HCT116 (cell line): ENCODE results near the gene MATCAP1. TPM values are rescaled to one million over a fixed set of nuclear protein-coding genes. Genes with fewer than 3 reads are reported as not detected.

Source experiments
- ATAC-seq: fragments of 200-7000 bp; cut with Tn5 transposase; 2 replicates; pipeline ENCODE4 v1.9.1; 2020; ENCODE audit warnings: mild to moderate bottlenecking, moderate library complexity
- BruUV-seq: library from RNA; stranded (reverse); fragments of 400-500 nt; replicated peaks from 2 replicates; lab custom pipeline; 2021; lab: Mats Ljungman, UMichigan
- CTCF ChIA-PET: fragments of 300-600 bp; sonication (Branson Sonifier 250); formaldehyde crosslinking; loops from one replicate; lab custom pipeline; 2021; ENCODE audit warnings: antibody characterized with exemption; lab: Charles Lee
- POLR2A ChIA-PET: fragments of 300-600, 350-600 bp; sonication (Branson Sonifier 250); formaldehyde crosslinking; loops from one replicate; lab custom pipeline; 2021; ENCODE audit warnings: antibody characterized with exemption; lab: Charles Lee
- RAD21 ChIA-PET, 2 experiments: fragments of 300-600 bp; sonication (Branson Sonifier 250); formaldehyde crosslinking; loops; one replicate each; lab custom pipeline; 2023; ENCODE audit warnings: low total read pairs in 2 of 2; ENCODE audit not compliant: uncharacterized antibody in 2 of 2, unreplicated experiment in 2 of 2, low non-redundant PET in 1 of 2; lab: Charles Lee
- DNase-seq: peaks from one replicate; pipeline ENCODE4 v3.0.0-alpha.2; 2010; ENCODE audit warnings: low read depth, low spot score
- H2AFZ ChIP-seq: fragments of 200-600 bp; shearing (Covaris generic), sonication (generic); 2 replicates; pipeline ENCODE4 v1.6.1; 2017; ENCODE audit warnings: low read depth, mixed run types, mixed read lengths, antibody characterized with exemption, low read length; ENCODE audit not compliant: poor library complexity, severe bottlenecking
- H3K27ac ChIP-seq: 2 replicates; pipeline ENCODE4 v1.5.1; 2012; ENCODE audit warnings: low read depth, low read length
- H3K27me3 ChIP-seq: fragments of 200-600 bp; sonication (generic); 2 replicates; pipeline ENCODE4 v1.6.1; 2016; ENCODE audit warnings: mixed run types, low read length, mixed read lengths; ENCODE audit not compliant: insufficient read depth
- H3K36me3 ChIP-seq, 2 experiments: fragments of 200-500 bp in 1 of 2; fragments of 200-600 bp in 1 of 2; sonication (Bioruptor generic) in 1 of 2; sonication (generic) in 1 of 2; 2 replicates each; pipeline versions ENCODE4 v1.5.1 to v1.6.1; 2014 to 2016; ENCODE audit warnings: low read length in 2 of 2, inconsistent platforms in 1 of 2, mixed read lengths in 1 of 2, mixed run types in 1 of 2; ENCODE audit not compliant: insufficient read depth in 2 of 2, control insufficient read depth in 1 of 2
- H3K4me1 ChIP-seq, 2 experiments: fragments of 200-600 bp in 1 of 2; sonication (generic) in 1 of 2; 2 replicates each; pipeline versions ENCODE4 v1.5.1 to v1.6.1; 2012 to 2017; ENCODE audit warnings: low read length in 2 of 2, inconsistent platforms in 1 of 2, mild to moderate bottlenecking in 1 of 2, mixed read lengths in 1 of 2, mixed run types in 1 of 2, moderate library complexity in 1 of 2; ENCODE audit not compliant: insufficient read depth in 2 of 2, control insufficient read depth in 1 of 2
- H3K4me2 ChIP-seq: fragments of 200-600 bp; sonication (generic); 2 replicates; pipeline ENCODE4 v1.6.1; 2017; ENCODE audit warnings: mixed run types, low read length, mixed read lengths
- H3K4me3 ChIP-seq, 2 experiments: fragments of 200-600 bp in 1 of 2; sonication (generic) in 1 of 2; replicated peaks in 1 of 2; 2 replicates each; pipeline ENCODE4 v1.5.1; 2011 to 2016; ENCODE audit warnings: low read length in 2 of 2, control low read depth in 1 of 2, low read depth in 1 of 2, mild to moderate bottlenecking in 1 of 2, mixed read lengths in 1 of 2, mixed run types in 1 of 2
- H3K79me2 ChIP-seq: fragments of 200-600 bp; sonication (generic); 2 replicates; pipeline ENCODE4 v1.6.1; 2017; ENCODE audit warnings: mild to moderate bottlenecking, mixed run types, low read length, moderate library complexity, mixed read lengths; ENCODE audit not compliant: insufficient read depth
- H3K9ac ChIP-seq: fragments of 200-600 bp; sonication (generic); 2 replicates; pipeline ENCODE4 v1.6.1; 2016; ENCODE audit warnings: low read length, mixed read lengths
- H3K9me2 ChIP-seq: fragments of 200-600 bp; sonication (generic), shearing (Covaris generic); 2 replicates; pipeline ENCODE4 v1.6.1; 2017; ENCODE audit warnings: mixed run types, mild to moderate bottlenecking, moderate library complexity; ENCODE audit not compliant: insufficient read depth
- H3K9me3 ChIP-seq, 2 experiments: fragments of 200-500 bp in 1 of 2; fragments of 200-600 bp in 1 of 2; sonication (Bioruptor generic) in 1 of 2; sonication (generic) in 1 of 2; 2 replicates each; pipeline ENCODE4 v1.6.1; 2014 to 2017; ENCODE audit warnings: low read length in 2 of 2, mixed read lengths in 2 of 2, inconsistent platforms in 1 of 2, low read depth in 1 of 2, mild to moderate bottlenecking in 1 of 2, mixed run types in 1 of 2, moderate library complexity in 1 of 2; ENCODE audit not compliant: control insufficient read depth in 1 of 2, insufficient read depth in 1 of 2
- H4K20me1 ChIP-seq: fragments of 200-600 bp; sonication (generic), shearing (Covaris generic); 2 replicates; pipeline ENCODE4 v1.6.1; 2017; ENCODE audit warnings: mixed run types, mild to moderate bottlenecking, moderate library complexity; ENCODE audit not compliant: insufficient read depth
- CBX3 ChIP-seq: IDR thresholded peaks from 2 replicates; pipeline ENCODE4 v1.6.1; 2012; ENCODE audit warnings: low read depth
- CEBPB ChIP-seq: IDR thresholded peaks from 2 replicates; pipeline ENCODE4 v1.6.1; 2012; ENCODE audit warnings: low read depth
- EGR1 ChIP-seq: IDR thresholded peaks from 2 replicates; pipeline ENCODE4 v1.6.1; 2012; ENCODE audit warnings: low read depth
- FOSL1 ChIP-seq: IDR thresholded peaks from 2 replicates; pipeline ENCODE4 v1.6.1; 2012; ENCODE audit warnings: low read depth
- POLR2A ChIP-seq: IDR thresholded peaks from 2 replicates; pipeline ENCODE4 v1.7.0; 2011; ENCODE audit warnings: borderline replicate concordance; ENCODE audit not compliant: insufficient read depth, insufficient read length; ENCODE audit errors: extremely low read depth
- POLR2AphosphoS5 ChIP-seq: IDR thresholded peaks from 2 replicates; pipeline ENCODE4 v1.6.1; 2011; ENCODE audit warnings: mild to moderate bottlenecking, low read depth, low read length, moderate library complexity
- RAD21 ChIP-seq: IDR thresholded peaks from 2 replicates; pipeline ENCODE4 v1.6.1; 2012; ENCODE audit warnings: low read depth, mild to moderate bottlenecking
- SIN3A ChIP-seq: IDR thresholded peaks from 2 replicates; pipeline ENCODE4 v1.6.1; 2012; ENCODE audit warnings: low read depth
- SP1 ChIP-seq: IDR thresholded peaks from 2 replicates; pipeline ENCODE4 v1.6.1; 2012; ENCODE audit warnings: low read depth
- SRF ChIP-seq: IDR thresholded peaks from 2 replicates; pipeline ENCODE4 v1.6.1; 2012; ENCODE audit warnings: low read depth
- intact Hi-C: fragments of 100-400 bp; cut with micrococcal nuclease; formaldehyde crosslinking; loops from 2 replicates; pipeline ENCODE4 v1.10.0; 2022
- total RNA-seq: library from RNA; stranded (reverse); gene quantifications from one replicate; pipeline ENCODE4 v1.2.1, GENCODE V29; 2021; ENCODE audit not compliant: unreplicated experiment
- TF ChIP-seq, protein P1 (sequence below), 3 experiments: fragments of 200-600 bp in 1 of 3; sonication (generic) in 1 of 3; IDR thresholded peaks in 2 of 3; conservative IDR thresholded peaks in 1 of 3; 2 replicates each; pipeline ENCODE4 v1.5.1; 2012 to 2017; ENCODE audit warnings: low read depth in 2 of 3, low read length in 2 of 3, antibody characterized with exemption in 1 of 3, borderline replicate concordance in 1 of 3, control low read depth in 1 of 3, mild to moderate bottlenecking in 1 of 3, mixed read lengths in 1 of 3, mixed run types in 1 of 3, moderate library complexity in 1 of 3; ENCODE audit not compliant: insufficient read depth in 1 of 3
- TF ChIP-seq, protein P2 (sequence below): IDR thresholded peaks from 2 replicates; pipeline ENCODE4 v1.6.1; 2012

MATCAP1 gene
- total RNA-seq, 1 experiment from 2014 or later = 38.7 TPM

DNA sequence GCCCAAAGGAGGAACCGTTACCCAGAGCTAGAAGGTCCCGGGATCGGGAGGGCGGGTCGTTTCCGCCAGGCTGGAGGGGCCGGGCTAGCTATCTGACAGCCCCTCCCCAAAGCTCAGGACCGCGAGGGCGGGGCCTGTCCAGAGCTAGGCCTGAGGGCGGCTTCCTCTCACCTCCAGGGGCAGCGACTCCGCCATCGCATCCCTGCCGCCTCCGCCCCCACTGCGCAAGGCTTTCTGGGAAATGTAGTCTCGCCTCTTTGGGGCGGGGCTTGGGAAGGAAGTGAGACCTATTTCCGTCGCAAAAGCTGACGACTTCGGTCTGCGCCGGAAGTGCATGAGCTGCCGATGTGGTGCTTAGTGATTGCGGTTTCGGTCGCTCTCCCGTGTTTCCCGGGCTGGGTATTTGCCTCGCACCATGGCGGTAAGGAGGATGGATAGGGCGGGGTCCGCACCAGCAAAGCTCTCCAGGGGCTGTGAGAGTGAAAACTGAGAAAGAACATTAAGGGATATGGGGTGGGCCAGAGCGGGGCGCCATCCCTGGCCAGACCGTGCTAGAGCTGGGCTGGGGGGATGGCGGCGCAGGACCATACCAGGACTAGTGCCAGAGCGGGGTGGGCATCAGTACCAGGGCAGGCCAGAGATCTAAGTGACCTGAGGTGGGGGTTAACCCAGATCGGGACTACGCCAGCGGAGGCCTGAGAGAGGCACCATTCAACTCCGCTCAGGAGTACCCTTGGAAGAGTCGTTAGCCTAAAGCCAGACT, 43.2 kb upstream of the MATCAP1 start, which contains the start of gene TMEM208 (continued):
- TF ChIP-seq, protein P1, sequence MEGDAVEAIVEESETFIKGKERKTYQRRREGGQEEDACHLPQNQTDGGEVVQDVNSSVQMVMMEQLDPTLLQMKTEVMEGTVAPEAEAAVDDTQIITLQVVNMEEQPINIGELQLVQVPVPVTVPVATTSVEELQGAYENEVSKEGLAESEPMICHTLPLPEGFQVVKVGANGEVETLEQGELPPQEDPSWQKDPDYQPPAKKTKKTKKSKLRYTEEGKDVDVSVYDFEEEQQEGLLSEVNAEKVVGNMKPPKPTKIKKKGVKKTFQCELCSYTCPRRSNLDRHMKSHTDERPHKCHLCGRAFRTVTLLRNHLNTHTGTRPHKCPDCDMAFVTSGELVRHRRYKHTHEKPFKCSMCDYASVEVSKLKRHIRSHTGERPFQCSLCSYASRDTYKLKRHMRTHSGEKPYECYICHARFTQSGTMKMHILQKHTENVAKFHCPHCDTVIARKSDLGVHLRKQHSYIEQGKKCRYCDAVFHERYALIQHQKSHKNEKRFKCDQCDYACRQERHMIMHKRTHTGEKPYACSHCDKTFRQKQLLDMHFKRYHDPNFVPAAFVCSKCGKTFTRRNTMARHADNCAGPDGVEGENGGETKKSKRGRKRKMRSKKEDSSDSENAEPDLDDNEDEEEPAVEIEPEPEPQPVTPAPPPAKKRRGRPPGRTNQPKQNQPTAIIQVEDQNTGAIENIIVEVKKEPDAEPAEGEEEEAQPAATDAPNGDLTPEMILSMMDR (IDR thresholded peaks at IDR 0.05 in 2 of 3, conservative IDR thresholded peaks at IDR 0.05 in 1 of 3; ENCODE audit: borderline replicate concordance in 1 of 3, insufficient read depth in 1 of 3, low read depth in 2 of 3, low read length in 2 of 3) = peak in 2 of 3 experiments; percentile 5 to 46; a peak in 2 of 6 replicates
- TF ChIP-seq FOSL1 = no peak

DNA sequence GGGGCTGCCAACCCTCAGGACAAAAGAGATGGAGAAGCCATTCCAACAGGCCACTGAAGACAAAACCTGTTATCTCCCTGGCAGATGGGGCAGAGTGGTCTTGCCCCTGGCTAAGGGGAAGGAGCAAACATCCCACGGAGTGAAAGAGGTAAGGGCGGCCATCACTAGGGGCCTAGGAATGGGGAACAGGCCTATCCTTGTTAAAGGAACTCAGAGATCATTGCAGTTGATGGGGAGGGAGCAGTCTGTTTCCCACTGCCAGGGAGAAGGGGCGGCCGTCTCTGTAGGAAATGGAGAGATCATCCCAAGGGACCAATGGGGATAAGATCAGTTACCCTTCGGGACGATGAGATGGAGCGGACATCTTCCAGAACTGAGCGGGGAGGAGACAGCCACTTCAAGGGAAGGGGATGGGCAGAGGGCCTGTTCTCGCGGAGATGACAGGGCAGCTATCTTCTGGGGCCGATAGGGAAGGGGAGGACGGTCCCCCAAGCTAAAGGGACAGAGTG, 42.6 kb upstream of the MATCAP1 start:
- POLR2A ChIA-PET = interaction anchor here (0.9 to 1.6 kb wide), 6 partner anchors 9 to 41 kb away, joined by 3 to 13 read pairs (median 3); partner anchors contain the start of gene FHOD1
- Histone ChIP-seq H3K9me3 (no peaks in the 10 kb centered on the region), H3K79me2 (peaks cover 18% of the 10 kb centered on the region), H3K27ac (no peak overlapping the region), H3K4me3 (peak overlapping the region; percentile 80 to 88), H3K36me3 (peaks cover 12 to 29% of the 10 kb centered on the region in 2 experiments; a peak in 3 of 4 replicates), H3K27me3 (no peaks in the 10 kb centered on the region), H4K20me1 (no peaks in the 10 kb centered on the region), H3K4me1 (peaks cover 6 to 18% of the 10 kb centered on the region in 2 experiments; a peak in 3 of 4 replicates), H3K4me2 (peak overlapping the region; percentile 88), H2AFZ (no peak overlapping the region), H3K9me2 (no peaks in the 10 kb centered on the region), H3K9ac (peak overlapping the region; percentile 80)
- intact Hi-C loops = no loop called here
- CTCF ChIA-PET = interaction anchor here (0.7 to 2.5 kb wide), 7 partner anchors 10 to 265 kb away, joined by 3 to 10 read pairs (median 4); partner anchors contain the start of genes ATP6V0D1, CES3 and ELMO3
- no peak for TF ChIP-seq SIN3A
- TF ChIP-seq RAD21 = no peak
- no peak for TF ChIP-seq POLR2AphosphoS5
- TF ChIP-seq CBX3 = no peak
- no peak for TF ChIP-seq CEBPB
- TF ChIP-seq, protein P2, sequence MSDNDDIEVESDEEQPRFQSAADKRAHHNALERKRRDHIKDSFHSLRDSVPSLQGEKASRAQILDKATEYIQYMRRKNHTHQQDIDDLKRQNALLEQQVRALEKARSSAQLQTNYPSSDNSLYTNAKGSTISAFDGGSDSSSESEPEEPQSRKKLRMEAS = no peak
- no peak for TF ChIP-seq SP1
- no peak for TF ChIP-seq EGR1
- no peak for TF ChIP-seq SRF
- TF ChIP-seq POLR2A = no peak
- DNase-seq = no peak
- ATAC-seq = no peak
- BruUV-seq = TSS peak; percentile 32
- RAD21 ChIA-PET = interaction anchor here in 1 of 2 experiments (1.0 kb wide), 1 partner anchor 20 kb away, joined by 6 read pairs; the partner anchor contains the start of gene FHOD1
